ENCODE data around the gene NCOA3.

Gene NCOA3

DNA sequence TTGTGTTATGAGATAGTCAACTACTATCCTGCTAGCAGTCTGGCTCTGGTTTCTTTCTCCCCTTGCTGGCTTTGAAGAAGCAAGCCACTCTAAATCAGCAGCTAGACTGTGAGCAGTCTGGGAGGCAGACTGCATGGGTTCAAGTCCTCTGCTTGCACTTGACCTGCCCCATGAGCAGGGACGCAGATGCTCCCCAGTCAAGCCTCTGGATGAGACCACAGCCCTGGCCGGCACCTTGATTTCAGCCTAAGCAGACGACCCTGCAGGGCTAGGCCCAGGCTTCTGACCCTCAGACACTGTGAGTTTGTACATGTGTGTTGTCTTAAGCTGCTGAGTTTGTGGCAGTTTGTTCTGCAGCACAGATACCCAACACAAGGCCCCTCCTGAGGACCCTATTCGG, 177.8 kb downstream of the NCOA3 start:
- WGBS, result 98% methylated on average over 4 of the region's 4 CpGs
- Histone ChIP-seq H3K79me1 (replicated peaks; ENCODE audit: low read length, poor library complexity, severe bottlenecking) (no peaks in the 10 kb centered on the region), H3K23ac (ENCODE audit: low read length in 2 of 2) (no peak overlapping the region), H2BK120ac (ENCODE audit: low read depth, low read length) (no peak overlapping the region), H3K36me3 (ENCODE audit: control insufficient read depth in 1 of 2, insufficient read depth in 2 of 2, low read depth in 1 of 2, low read length in 2 of 2) (peaks cover 0 to 48% of the 10 kb centered on the region in 2 experiments), H4K91ac (ENCODE audit: low read length) (no peak overlapping the region), H3K27ac (ENCODE audit: low read length, poor library complexity, severe bottlenecking) (no peak overlapping the region), H3K4ac (ENCODE audit: low read depth in 1 of 2, low read length in 2 of 2) (no peak overlapping the region), H3K9ac (ENCODE audit: low read length) (no peak overlapping the region), H2BK12ac (ENCODE audit: low read length in 2 of 2) (no peak overlapping the region), H3K4me2 (ENCODE audit: low read length, poor library complexity, severe bottlenecking) (no peak overlapping the region), H3K4me1 (ENCODE audit: control insufficient read depth, insufficient read depth, low read depth, low read length) (peaks cover 2% of the 10 kb centered on the region), H2AK5ac (ENCODE audit: low read length, severe bottlenecking) (no peak overlapping the region), H3K14ac (ENCODE audit: low read length in 2 of 2) (no peak overlapping the region), H2BK5ac (ENCODE audit: low read depth, low read length, poor library complexity, severe bottlenecking) (no peak overlapping the region), H4K8ac (ENCODE audit: low read length) (no peak overlapping the region), H2AFZ (ENCODE audit: low read depth, low read length) (no peak overlapping the region), H3K9me3 (ENCODE audit: control insufficient read depth, low read length) (no peaks in the 10 kb centered on the region), H3K18ac (ENCODE audit: low read depth in 1 of 2, low read length in 2 of 2) (no peak overlapping the region), H3K4me3 (ENCODE audit: insufficient read depth in 1 of 2, low read depth in 1 of 2, low read length in 2 of 2) (no peak overlapping the region), H3K27me3 (ENCODE audit: control insufficient read depth in 1 of 2, insufficient read depth in 1 of 2, low read length in 2 of 2) (no peaks in the 10 kb centered on the region), H2BK15ac (ENCODE audit: low read depth, poor library complexity, severe bottlenecking) (no peak overlapping the region)
- DNase-seq, result no peak

DNA sequence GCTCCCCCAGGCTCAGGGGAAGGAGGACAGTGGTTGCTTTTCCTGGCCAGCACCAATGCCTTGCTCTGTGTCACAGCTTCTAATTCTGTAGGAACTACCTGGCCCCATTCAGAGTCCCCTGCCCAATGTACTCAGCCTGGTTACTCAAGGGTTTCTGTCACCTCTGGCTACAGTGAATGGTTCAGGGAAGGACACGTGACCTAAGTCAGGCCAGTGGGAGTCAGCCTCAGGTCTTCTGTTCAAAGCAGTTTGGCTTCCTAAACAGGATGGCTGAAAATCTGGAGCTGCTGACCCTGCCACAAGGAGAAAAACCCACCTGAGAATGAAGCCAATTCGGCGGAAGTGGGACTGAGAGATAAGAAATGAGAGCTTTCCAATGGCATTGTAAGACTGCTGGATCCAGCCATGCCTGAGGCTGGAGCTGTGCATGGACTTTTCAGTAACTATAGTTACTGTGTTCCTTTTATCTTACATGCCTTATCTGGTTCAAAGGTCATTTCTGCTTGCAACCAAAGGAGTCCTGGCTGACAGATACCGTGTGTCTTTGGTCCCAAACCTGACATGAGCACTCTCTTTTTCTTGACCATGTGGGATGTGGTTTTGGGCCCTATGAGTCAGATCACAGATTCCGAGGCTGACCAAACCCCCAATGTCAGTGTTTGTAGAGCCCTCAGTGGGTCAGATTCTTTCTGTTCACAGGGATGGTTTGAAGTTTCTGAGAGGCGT, 179.3 kb downstream of the NCOA3 start:
- Histone ChIP-seq H2AK5ac (ENCODE audit: low read length, severe bottlenecking) (no peak overlapping the region), H3K79me1 (replicated peaks; ENCODE audit: low read length, poor library complexity, severe bottlenecking) (no peaks in the 10 kb centered on the region), H2BK12ac (ENCODE audit: low read length in 2 of 2) (no peak overlapping the region), H3K14ac (ENCODE audit: low read length in 2 of 2) (no peak overlapping the region), H3K23ac (ENCODE audit: low read length in 2 of 2) (no peak overlapping the region), H3K4me2 (ENCODE audit: low read length, poor library complexity, severe bottlenecking) (no peak overlapping the region), H3K9me3 (ENCODE audit: control insufficient read depth, low read length) (no peaks in the 10 kb centered on the region), H3K36me3 (ENCODE audit: control insufficient read depth in 1 of 2, insufficient read depth in 2 of 2, low read depth in 1 of 2, low read length in 2 of 2) (peaks cover 0 to 45% of the 10 kb centered on the region in 2 experiments), H3K4ac (ENCODE audit: low read depth in 1 of 2, low read length in 2 of 2) (no peak overlapping the region), H4K91ac (ENCODE audit: low read length) (no peak overlapping the region), H3K4me1 (ENCODE audit: control insufficient read depth, insufficient read depth, low read depth, low read length) (peaks cover 2% of the 10 kb centered on the region), H3K27ac (ENCODE audit: low read length, poor library complexity, severe bottlenecking) (no peak overlapping the region), H4K8ac (ENCODE audit: low read length) (no peak overlapping the region), H2BK15ac (ENCODE audit: low read depth, poor library complexity, severe bottlenecking) (no peak overlapping the region), H3K4me3 (ENCODE audit: insufficient read depth in 1 of 2, low read depth in 1 of 2, low read length in 2 of 2) (no peak overlapping the region), H2BK5ac (ENCODE audit: low read depth, low read length, poor library complexity, severe bottlenecking) (no peak overlapping the region), H2AFZ (ENCODE audit: low read depth, low read length) (no peak overlapping the region), H3K27me3 (ENCODE audit: control insufficient read depth in 1 of 2, insufficient read depth in 1 of 2, low read length in 2 of 2) (no peaks in the 10 kb centered on the region), H3K9ac (ENCODE audit: low read length) (no peak overlapping the region), H2BK120ac (ENCODE audit: low read depth, low read length) (no peak overlapping the region), H3K18ac (ENCODE audit: low read depth in 1 of 2, low read length in 2 of 2) (no peak overlapping the region)
- 75% methylated on average over 6 of the region's 6 CpGs for WGBS
- no peak for DNase-seq

DNA sequence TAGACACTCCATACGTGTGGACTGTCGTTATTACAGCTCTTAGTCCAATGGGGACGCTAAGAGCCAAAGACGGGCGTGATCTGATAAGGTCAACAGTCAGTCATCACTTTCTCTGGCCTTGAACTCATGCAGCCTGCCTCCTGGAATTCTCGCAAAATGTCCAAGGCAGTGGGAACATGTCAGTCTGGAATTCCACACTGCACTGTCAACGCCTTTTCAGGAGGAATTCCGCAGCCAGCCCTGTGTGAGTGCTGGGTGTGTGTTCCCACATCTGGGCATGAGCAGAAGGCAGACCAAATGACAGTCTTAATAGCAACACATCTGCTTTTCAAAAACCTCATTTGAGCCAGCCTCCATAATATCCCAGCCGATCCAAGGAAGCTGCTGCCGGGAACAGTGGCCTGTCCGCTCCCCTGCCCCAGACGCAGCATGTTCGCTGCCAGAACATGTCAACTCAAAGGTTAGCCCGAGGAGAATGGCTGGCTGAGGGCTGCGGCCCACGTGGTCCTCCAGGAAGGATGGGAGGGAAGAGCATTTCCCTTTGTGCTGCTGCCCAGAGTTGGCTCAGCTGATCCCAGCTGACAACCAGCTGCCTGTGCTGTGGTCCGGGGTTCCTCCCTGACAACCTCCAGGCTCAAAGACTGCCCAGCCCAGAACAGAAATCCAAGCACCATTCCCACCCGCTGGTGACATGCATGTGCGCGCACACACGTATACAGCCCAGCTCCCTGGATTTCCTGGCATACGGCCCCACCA, 180.5 kb downstream of the NCOA3 start:
- no peak overlapping the region for H4K8ac ChIP-seq (ENCODE audit: low read length)

DNA sequence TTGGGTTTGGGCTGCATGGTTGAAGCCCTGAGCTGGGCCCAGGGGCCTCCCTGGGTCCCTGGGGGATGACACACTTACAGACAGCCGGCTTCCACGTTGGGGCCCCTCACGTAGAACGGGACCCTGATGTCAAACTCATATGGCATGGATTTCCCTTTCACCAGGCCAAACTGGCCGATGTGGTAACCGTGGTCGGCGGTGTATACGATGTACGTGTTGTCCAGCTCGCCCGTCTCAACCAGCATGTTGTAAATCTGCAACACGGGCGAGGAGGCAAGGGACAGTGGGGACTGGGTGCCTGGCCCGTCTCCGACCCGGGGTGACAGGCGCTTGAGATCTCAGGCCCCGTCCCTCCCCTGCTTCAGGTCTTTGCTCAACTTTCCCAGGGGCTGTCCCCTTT, 181.2 kb downstream of the NCOA3 start:
- no peak overlapping the region for H4K8ac ChIP-seq (ENCODE audit: low read length)
- no peak overlapping the region for H3K4ac ChIP-seq (ENCODE audit: low read depth in 1 of 2, low read length in 2 of 2)
- no peak overlapping the region for H4K91ac ChIP-seq (ENCODE audit: low read length)
- DNase-seq, result no peak
- no peak overlapping the region for H3K14ac ChIP-seq (ENCODE audit: low read length in 2 of 2)
- H2BK120ac ChIP-seq (ENCODE audit: low read depth, low read length), result no peak overlapping the region
- no peak overlapping the region for H2BK15ac ChIP-seq (ENCODE audit: low read depth, poor library complexity, severe bottlenecking)
- H3K27me3 ChIP-seq (ENCODE audit: control insufficient read depth in 1 of 2, insufficient read depth in 1 of 2, low read length in 2 of 2), result no peaks in the 10 kb centered on the region
- H2BK5ac ChIP-seq (ENCODE audit: low read depth, low read length, poor library complexity, severe bottlenecking), result no peak overlapping the region
- no peak overlapping the region for H3K18ac ChIP-seq (ENCODE audit: low read depth in 1 of 2, low read length in 2 of 2)
- no peak overlapping the region for H2BK12ac ChIP-seq (ENCODE audit: low read length in 2 of 2)
- H2AFZ ChIP-seq (ENCODE audit: low read depth, low read length), result no peak overlapping the region
- H3K4me1 ChIP-seq (ENCODE audit: control insufficient read depth, insufficient read depth, low read depth, low read length), result peaks cover 13% of the 10 kb centered on the region
- no peak overlapping the region for H2AK5ac ChIP-seq (ENCODE audit: low read length, severe bottlenecking)
- 95% methylated on average over 19 of the region's 19 CpGs for WGBS
- H3K9ac ChIP-seq (ENCODE audit: low read length), result no peak overlapping the region
- H3K27ac ChIP-seq (ENCODE audit: low read length, poor library complexity, severe bottlenecking), result no peak overlapping the region
- H3K4me2 ChIP-seq (ENCODE audit: low read length, poor library complexity, severe bottlenecking), result no peak overlapping the region
- peaks cover 0 to 39% of the 10 kb centered on the region in 2 experiments for H3K36me3 ChIP-seq (ENCODE audit: control insufficient read depth in 1 of 2, insufficient read depth in 2 of 2, low read depth in 1 of 2, low read length in 2 of 2)
- no peak overlapping the region for H3K4me3 ChIP-seq (ENCODE audit: insufficient read depth in 1 of 2, low read depth in 1 of 2, low read length in 2 of 2)
- H3K79me1 ChIP-seq (replicated peaks; ENCODE audit: low read length, poor library complexity, severe bottlenecking), result no peaks in the 10 kb centered on the region
- H3K23ac ChIP-seq (ENCODE audit: low read length in 2 of 2), result no peak overlapping the region
- H3K9me3 ChIP-seq (ENCODE audit: control insufficient read depth, low read length), result no peaks in the 10 kb centered on the region

More for the DNA sequence above, 180.5 kb downstream of the NCOA3 start:
- no peak overlapping the region for H3K4ac ChIP-seq (ENCODE audit: low read depth in 1 of 2, low read length in 2 of 2)
- H2BK5ac ChIP-seq (ENCODE audit: low read depth, low read length, poor library complexity, severe bottlenecking), result no peak overlapping the region
- H3K27ac ChIP-seq (ENCODE audit: low read length, poor library complexity, severe bottlenecking), result no peak overlapping the region
- H3K27me3 ChIP-seq (ENCODE audit: control insufficient read depth in 1 of 2, insufficient read depth in 1 of 2, low read length in 2 of 2), result no peaks in the 10 kb centered on the region
- no peak overlapping the region for H2AFZ ChIP-seq (ENCODE audit: low read depth, low read length)
- no peak overlapping the region for H2BK120ac ChIP-seq (ENCODE audit: low read depth, low read length)
- H2AK5ac ChIP-seq (ENCODE audit: low read length, severe bottlenecking), result no peak overlapping the region
- H3K9ac ChIP-seq (ENCODE audit: low read length), result no peak overlapping the region
- 93% methylated on average over 22 of the region's 22 CpGs for WGBS
- H2BK12ac ChIP-seq (ENCODE audit: low read length in 2 of 2), result no peak overlapping the region
- no peak overlapping the region for H3K18ac ChIP-seq (ENCODE audit: low read depth in 1 of 2, low read length in 2 of 2)
- H3K9me3 ChIP-seq (ENCODE audit: control insufficient read depth, low read length), result no peaks in the 10 kb centered on the region
- H2BK15ac ChIP-seq (ENCODE audit: low read depth, poor library complexity, severe bottlenecking), result no peak overlapping the region
- peaks cover 10% of the 10 kb centered on the region for H3K4me1 ChIP-seq (ENCODE audit: control insufficient read depth, insufficient read depth, low read depth, low read length)
- H3K4me2 ChIP-seq (ENCODE audit: low read length, poor library complexity, severe bottlenecking), result no peak overlapping the region
- H3K4me3 ChIP-seq (ENCODE audit: insufficient read depth in 1 of 2, low read depth in 1 of 2, low read length in 2 of 2), result no peak overlapping the region
- no peak for DNase-seq
- peaks cover 0 to 37% of the 10 kb centered on the region in 2 experiments for H3K36me3 ChIP-seq (ENCODE audit: control insufficient read depth in 1 of 2, insufficient read depth in 2 of 2, low read depth in 1 of 2, low read length in 2 of 2)
- no peak overlapping the region for H3K23ac ChIP-seq (ENCODE audit: low read length in 2 of 2)
- no peak overlapping the region for H3K14ac ChIP-seq (ENCODE audit: low read length in 2 of 2)
- H3K79me1 ChIP-seq (replicated peaks; ENCODE audit: low read length, poor library complexity, severe bottlenecking), result no peaks in the 10 kb centered on the region
- no peak overlapping the region for H4K91ac ChIP-seq (ENCODE audit: low read length)

Data from mesenchymal stem cell (in vitro differentiated cells and primary cell).